ENCODE data around the gene PHF5A.
"Not testable (repeated sequence)": the region's sequence is repeated elsewhere in the genome, so short reads cannot be mapped to it uniquely, and the experiment has no call there.

Gene PHF5A

DNA sequence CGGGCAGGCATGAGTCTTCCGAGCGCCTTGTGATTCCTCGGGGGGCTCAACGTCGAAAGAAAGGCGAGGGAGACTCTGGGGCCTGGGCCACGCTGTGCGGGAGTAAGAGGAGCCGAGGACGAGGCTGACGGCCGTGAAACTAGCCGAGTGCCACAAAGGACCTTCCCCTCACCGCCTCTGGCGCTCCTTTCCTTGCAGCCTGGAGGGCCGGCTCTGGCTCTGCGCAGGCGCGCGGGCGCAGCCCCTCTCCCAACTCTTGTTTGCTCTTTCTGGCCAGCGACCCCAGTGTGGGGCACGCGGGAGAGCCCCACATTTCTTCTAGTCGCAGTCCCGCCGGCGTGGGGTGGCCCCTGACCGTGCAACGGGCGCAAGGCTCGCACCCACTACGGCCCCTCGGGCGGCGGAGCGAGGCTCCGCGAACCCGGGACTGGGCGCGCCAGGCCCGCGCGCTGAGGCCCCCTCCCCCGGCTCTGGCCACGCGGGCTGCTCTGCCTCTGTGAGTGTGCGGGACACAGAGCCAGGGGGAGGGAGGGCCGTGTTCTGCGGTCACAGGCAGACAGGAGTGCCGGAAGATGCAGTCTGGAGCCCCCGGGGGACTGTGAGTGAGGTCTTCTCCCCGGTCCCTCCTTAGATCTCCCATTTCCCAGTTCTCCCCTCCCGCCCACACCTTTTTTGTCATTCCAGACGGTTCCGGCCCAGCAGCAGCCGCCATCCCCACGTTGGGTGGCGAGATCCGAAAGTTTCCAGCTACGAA is 20.9 kb downstream of the PHF5A start:
- Histone ChIP-seq H3K27ac (ENCODE audit: low read depth, low read length) (peak overlapping the region; percentile 99), H3K4me3 (ENCODE audit: low read depth in 1 of 5, low read length in 5 of 5) (peak overlapping the region; percentile 86 to 99 (median 98)), H3K36me3 (ENCODE audit: control insufficient read depth in 5 of 5, insufficient read depth in 5 of 5, low read length in 5 of 5) (peaks cover 0 to 5% (median 0%) of the 10 kb centered on the region in 5 donors), H3K4me1 (ENCODE audit: control insufficient read depth in 5 of 5, insufficient read depth in 5 of 5, low read length in 5 of 5) (peaks cover 10 to 61% (median 49%) of the 10 kb centered on the region in 5 donors), H3K27me3 (ENCODE audit: control insufficient read depth in 5 of 5, insufficient read depth in 4 of 5, low read length in 5 of 5) (no peaks in the 10 kb centered on the region), H3K9ac (ENCODE audit: low read length in 5 of 5) (peak overlapping the region; percentile 81 to 99 (median 94)), H3K9me3 (ENCODE audit: control insufficient read depth in 5 of 5, low read length in 5 of 5) (no peaks in the 10 kb centered on the region)

DNA sequence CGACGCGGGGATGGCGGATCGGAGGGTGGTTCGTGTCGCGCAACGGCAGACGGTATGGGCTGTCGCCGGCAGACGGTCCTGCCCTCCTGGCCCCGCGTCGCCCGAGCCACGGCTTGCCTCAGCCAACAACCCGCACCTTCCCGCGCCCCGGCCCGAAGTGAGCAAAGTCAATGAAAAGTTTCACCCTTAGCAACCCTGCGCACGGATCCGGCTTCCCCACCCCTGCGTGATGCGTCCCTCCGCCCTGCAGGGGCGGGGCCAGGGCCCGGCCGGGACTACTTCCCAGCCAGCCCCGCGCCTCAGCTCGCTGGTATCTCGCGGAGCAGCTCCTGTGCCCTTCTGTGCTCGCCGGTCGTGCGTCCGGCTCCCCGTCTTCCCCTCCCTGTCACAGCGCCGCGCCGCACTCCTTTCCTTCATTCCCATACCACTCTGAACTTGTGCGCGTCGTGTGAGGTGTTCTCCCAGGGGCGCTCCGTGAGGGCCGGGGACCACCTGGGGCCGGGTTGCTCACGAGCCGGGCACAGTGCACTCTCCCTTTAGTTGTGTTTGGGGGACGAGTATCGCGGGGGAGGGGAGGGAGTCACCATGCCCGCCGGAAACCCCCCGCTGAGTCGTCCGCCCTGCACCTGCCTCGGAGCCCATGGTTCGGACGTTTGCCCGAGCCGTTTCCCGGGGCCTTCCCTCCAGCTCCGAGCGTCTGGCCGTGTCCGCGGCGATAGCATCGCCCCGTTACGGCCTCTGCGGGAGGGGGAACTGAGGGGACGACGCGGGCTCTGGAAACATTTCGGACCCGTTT is 21.7 kb downstream of the PHF5A start, which contains the start of gene TOB2:
Gene TOB2 (minus strand): TSS at position 163 of the 796 bp plus-strand sequence. CDS start 9,456 bp downstream, outside the sequence.
- peaks cover 0 to 11% (median 0%) of the 10 kb centered on the region in 5 donors for H3K36me3 ChIP-seq (ENCODE audit: control insufficient read depth in 5 of 5, insufficient read depth in 5 of 5, low read length in 5 of 5)
- H3K9ac ChIP-seq (ENCODE audit: low read length in 5 of 5) = peak within 1 kb of the TSS; percentile 86 to 99 (median 97)
- peak within 1 kb of the TSS; percentile 99 for H3K27ac ChIP-seq (ENCODE audit: low read depth, low read length)
- peak within 1 kb of the TSS; percentile 97 to 99 (median 98) for H3K4me3 ChIP-seq (ENCODE audit: low read depth in 1 of 5, low read length in 5 of 5)
- no peaks in the 10 kb centered on the region for H3K9me3 ChIP-seq (ENCODE audit: control insufficient read depth in 5 of 5, low read length in 5 of 5)
- H3K4me1 ChIP-seq (ENCODE audit: control insufficient read depth in 5 of 5, insufficient read depth in 5 of 5, low read length in 5 of 5) = peaks cover 10 to 62% (median 52%) of the 10 kb centered on the region in 5 donors
- H3K27me3 ChIP-seq (ENCODE audit: control insufficient read depth in 5 of 5, insufficient read depth in 4 of 5, low read length in 5 of 5) = no peaks in the 10 kb centered on the region

- Histone ChIP-seq H3K9ac (ENCODE audit: low read length in 5 of 5) (peak overlapping the region; percentile 86 to 99 (median 97)), H3K4me3 (ENCODE audit: low read depth in 1 of 5, low read length in 5 of 5) (peak overlapping the region; percentile 97 to 99 (median 98)), H3K36me3 (ENCODE audit: control insufficient read depth in 5 of 5, insufficient read depth in 5 of 5, low read length in 5 of 5) (peaks cover 0 to 11% (median 2%) of the 10 kb centered on the region in 5 donors), H3K27ac (ENCODE audit: low read depth, low read length) (peak overlapping the region; percentile 99), H3K27me3 (ENCODE audit: control insufficient read depth in 5 of 5, insufficient read depth in 4 of 5, low read length in 5 of 5) (no peaks in the 10 kb centered on the region), H3K4me1 (ENCODE audit: control insufficient read depth in 5 of 5, insufficient read depth in 5 of 5, low read length in 5 of 5) (peaks cover 10 to 65% (median 51%) of the 10 kb centered on the region in 5 donors), H3K9me3 (ENCODE audit: control insufficient read depth in 5 of 5, low read length in 5 of 5) (no peaks in the 10 kb centered on the region)
Observed at GRCh38 chr22:41446057-41446501, 22.4 kb downstream of the PHF5A start.

GRCh38 chr22:41445129-41446056 is 23.1 kb downstream of the PHF5A start:
- H3K9ac ChIP-seq (ENCODE audit: low read length in 5 of 5) = peak overlapping the region; percentile 86 to 99 (median 97)
- no peaks in the 10 kb centered on the region for H3K9me3 ChIP-seq (ENCODE audit: control insufficient read depth in 5 of 5, low read length in 5 of 5)
- H3K27me3 ChIP-seq (ENCODE audit: control insufficient read depth in 5 of 5, insufficient read depth in 4 of 5, low read length in 5 of 5) = no peaks in the 10 kb centered on the region
- H3K27ac ChIP-seq (ENCODE audit: low read depth, low read length) = peak overlapping the region; percentile 99
- peaks cover 10 to 69% (median 56%) of the 10 kb centered on the region in 5 donors for H3K4me1 ChIP-seq (ENCODE audit: control insufficient read depth in 5 of 5, insufficient read depth in 5 of 5, low read length in 5 of 5)
- peak overlapping the region; percentile 97 to 99 (median 98) for H3K4me3 ChIP-seq (ENCODE audit: low read depth in 1 of 5, low read length in 5 of 5)
- H3K36me3 ChIP-seq (ENCODE audit: control insufficient read depth in 5 of 5, insufficient read depth in 5 of 5, low read length in 5 of 5) = peaks cover 0 to 16% (median 2%) of the 10 kb centered on the region in 5 donors

- no peaks in the 10 kb centered on the region for H3K9me3 ChIP-seq (ENCODE audit: control insufficient read depth in 5 of 5, low read length in 5 of 5)
- H3K36me3 ChIP-seq (ENCODE audit: control insufficient read depth in 5 of 5, insufficient read depth in 5 of 5, low read length in 5 of 5) = peaks cover 0 to 17% (median 2%) of the 10 kb centered on the region in 5 donors
- H3K4me3 ChIP-seq (ENCODE audit: low read depth in 1 of 5, low read length in 5 of 5) = peak overlapping the region; percentile 97 to 99 (median 98)
- H3K4me1 ChIP-seq (ENCODE audit: control insufficient read depth in 5 of 5, insufficient read depth in 5 of 5, low read length in 5 of 5) = peaks cover 10 to 72% (median 62%) of the 10 kb centered on the region in 5 donors
- H3K27me3 ChIP-seq (ENCODE audit: control insufficient read depth in 5 of 5, insufficient read depth in 4 of 5, low read length in 5 of 5) = no peaks in the 10 kb centered on the region
- H3K9ac ChIP-seq (ENCODE audit: low read length in 5 of 5) = peak overlapping the region; percentile 86 to 99 (median 97)
- H3K27ac ChIP-seq (ENCODE audit: low read depth, low read length) = peak overlapping the region; percentile 99
Observed at GRCh38 chr22:41444360-41445128, 23.9 kb downstream of the PHF5A start.

DNA sequence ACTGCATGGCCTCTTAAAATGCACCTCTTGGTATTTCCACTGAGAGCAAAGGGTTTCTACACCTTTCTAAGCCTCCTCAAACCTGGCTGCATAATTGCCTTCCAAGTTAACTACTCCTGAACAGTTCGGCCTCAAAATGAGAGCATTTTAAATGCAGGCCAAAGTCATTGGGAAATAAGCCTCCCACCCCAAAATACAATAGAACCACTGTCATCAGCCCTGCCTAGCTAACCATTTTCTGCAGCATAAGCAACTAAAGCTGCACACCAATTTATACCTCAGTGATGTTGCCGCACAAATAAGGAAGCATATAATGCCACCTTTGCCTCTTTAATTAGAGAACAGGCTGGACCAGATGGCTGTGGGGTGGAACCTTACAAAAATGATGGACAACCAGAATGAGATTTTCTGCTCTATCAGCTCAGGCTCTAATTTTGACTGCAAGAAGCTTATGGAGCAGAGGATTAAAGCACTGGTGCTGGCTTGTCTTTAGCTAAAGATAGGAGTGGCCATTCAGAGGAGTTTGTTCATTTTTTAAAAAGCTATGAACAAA is 26.2 kb downstream of the PHF5A start:
- H3K4me1 ChIP-seq (ENCODE audit: control insufficient read depth in 5 of 5, insufficient read depth in 5 of 5, low read length in 5 of 5) = peaks cover 6 to 68% (median 57%) of the 10 kb centered on the region in 5 donors

GRCh38 chr22:41440511-41440910 is 28.0 kb downstream of the PHF5A start:
- not testable (repeated sequence) for H3K9me3 ChIP-seq (ENCODE audit: control insufficient read depth in 5 of 5, low read length in 5 of 5); H3K27me3 ChIP-seq (ENCODE audit: control insufficient read depth in 5 of 5, insufficient read depth in 4 of 5, low read length in 5 of 5); H3K4me3 ChIP-seq (ENCODE audit: low read depth in 1 of 5, low read length in 5 of 5); H3K27ac ChIP-seq (ENCODE audit: low read depth, low read length)
- Histone ChIP-seq H3K9ac (ENCODE audit: low read length in 5 of 5) (peak overlapping the region in 1 of 5 donors; percentile 17), H3K36me3 (ENCODE audit: control insufficient read depth in 5 of 5, insufficient read depth in 5 of 5, low read length in 5 of 5) (peaks cover 0 to 41% (median 28%) of the 10 kb centered on the region in 5 donors), H3K4me1 (ENCODE audit: control insufficient read depth in 5 of 5, insufficient read depth in 5 of 5, low read length in 5 of 5) (peaks cover 6 to 79% (median 62%) of the 10 kb centered on the region in 5 donors)

More for the DNA sequence above, 26.2 kb downstream of the PHF5A start:
- H3K9me3 ChIP-seq (ENCODE audit: control insufficient read depth in 5 of 5, low read length in 5 of 5) = no peaks in the 10 kb centered on the region
- peaks cover 0 to 23% (median 10%) of the 10 kb centered on the region in 5 donors for H3K36me3 ChIP-seq (ENCODE audit: control insufficient read depth in 5 of 5, insufficient read depth in 5 of 5, low read length in 5 of 5)
- H3K9ac ChIP-seq (ENCODE audit: low read length in 5 of 5) = no peak overlapping the region
- H3K4me3 ChIP-seq (ENCODE audit: low read depth in 1 of 5, low read length in 5 of 5) = no peak overlapping the region
- H3K27me3 ChIP-seq (ENCODE audit: control insufficient read depth in 5 of 5, insufficient read depth in 4 of 5, low read length in 5 of 5) = no peaks in the 10 kb centered on the region
- H3K27ac ChIP-seq (ENCODE audit: low read depth, low read length) = peak overlapping the region; percentile 14

- Histone ChIP-seq H3K27me3 (ENCODE audit: control insufficient read depth in 5 of 5, insufficient read depth in 4 of 5, low read length in 5 of 5) (no peaks in the 10 kb centered on the region), H3K4me1 (ENCODE audit: control insufficient read depth in 5 of 5, insufficient read depth in 5 of 5, low read length in 5 of 5) (peaks cover 2 to 75% (median 62%) of the 10 kb centered on the region in 5 donors), H3K36me3 (ENCODE audit: control insufficient read depth in 5 of 5, insufficient read depth in 5 of 5, low read length in 5 of 5) (peaks cover 0 to 55% (median 46%) of the 10 kb centered on the region in 5 donors), H3K9me3 (ENCODE audit: control insufficient read depth in 5 of 5, low read length in 5 of 5) (no peaks in the 10 kb centered on the region), H3K4me3 (ENCODE audit: low read depth in 1 of 5, low read length in 5 of 5) (no peak overlapping the region), H3K27ac (ENCODE audit: low read depth, low read length) (no peak overlapping the region), H3K9ac (ENCODE audit: low read length in 5 of 5) (no peak overlapping the region)
Observed at GRCh38 chr22:41437198-41437597, 31.3 kb downstream of the PHF5A start.
